ENCODE data around the gene DEFB124. TPM values are rescaled to one million over a fixed set of nuclear protein-coding genes. Genes with fewer than 3 reads are reported as not detected.
"Not testable (repeated sequence)": the region's sequence is repeated elsewhere in the genome, so short reads cannot be mapped to it uniquely, and the experiment has no call there.

The DEFB124 gene
- total RNA-seq, 1 donor from 2014 or later = not detected

GRCh38 chr20:31490752-31491151 is 15.8 kb upstream of the DEFB124 start:
- DNase-seq (ENCODE audit: low spot score in 2 of 2) (no peak), FAIRE-seq (no peak)

- DNase-seq (ENCODE audit: low spot score in 2 of 2) (no peak), FAIRE-seq (no peak)
Observed at GRCh38 chr20:31489152-31489551, 14.2 kb upstream of the DEFB124 start.

- no peak for DNase-seq (ENCODE audit: low spot score in 2 of 2)
- FAIRE-seq = no peak
Observed at GRCh38 chr20:31488115-31488514, 13.2 kb upstream of the DEFB124 start.

- no peak for DNase-seq (ENCODE audit: low spot score in 2 of 2)
- FAIRE-seq = no peak
Observed at GRCh38 chr20:31485450-31486339, 10.8 kb upstream of the DEFB124 start.

- FAIRE-seq (no peak), DNase-seq (ENCODE audit: low spot score in 2 of 2) (no peak)
Observed at GRCh38 chr20:31484001-31484400, 9.1 kb upstream of the DEFB124 start.

- FAIRE-seq (no peak), DNase-seq (ENCODE audit: low spot score in 2 of 2) (no peak)
Observed at GRCh38 chr20:31476643-31477215, 1.8 kb upstream of the DEFB124 start.

GRCh38 chr20:31476294-31476585 is 1.3 kb upstream of the DEFB124 start:
- DNase-seq (ENCODE audit: low spot score in 2 of 2) (no peak), FAIRE-seq (no peak)

- no peak for FAIRE-seq
- DNase-seq (ENCODE audit: low spot score in 2 of 2) = no peak
Observed at GRCh38 chr20:31475472-31476293, 756 bp upstream of the DEFB124 start.

GRCh38 chr20:31474097-31474436 is 860 bp downstream of the DEFB124 start:
- FAIRE-seq (no peak), DNase-seq (ENCODE audit: low spot score in 2 of 2) (no peak)

GRCh38 chr20:31473331-31474096 is 1.4 kb downstream of the DEFB124 start:
- FAIRE-seq (no peak), DNase-seq (ENCODE audit: low spot score in 2 of 2) (no peak)

GRCh38 chr20:31472395-31473330 is 2.3 kb downstream of the DEFB124 start:
- DNase-seq (ENCODE audit: low spot score in 2 of 2) (no peak), FAIRE-seq (no peak)

- not testable (repeated sequence) for DNase-seq (ENCODE audit: low spot score in 2 of 2); FAIRE-seq
Observed at GRCh38 chr20:31470946-31471345, 4.0 kb downstream of the DEFB124 start.

GRCh38 chr20:31454361-31454760 is 20.6 kb downstream of the DEFB124 start:
- FAIRE-seq (no peak), DNase-seq (ENCODE audit: low spot score in 2 of 2) (no peak)

- FAIRE-seq = no peak
- DNase-seq (ENCODE audit: low spot score in 2 of 2) = no peak
Observed at GRCh38 chr20:31452575-31452974, 22.4 kb downstream of the DEFB124 start.

- DNase-seq (ENCODE audit: low spot score in 2 of 2) (no peak), FAIRE-seq (no peak)
Observed at GRCh38 chr20:31449511-31450414, 25.2 kb downstream of the DEFB124 start.

- no peak for DNase-seq (ENCODE audit: low spot score in 2 of 2)
- FAIRE-seq = no peak
Observed at GRCh38 chr20:31446084-31446819, 28.7 kb downstream of the DEFB124 start.

GRCh38 chr20:31440012-31440659 is 34.8 kb downstream of the DEFB124 start, which contains the start of gene DEFB123:
Gene DEFB123, plus strand, starts transcription at chr20:31440632. Its CDS starts 67 bp downstream, at chr20:31440699.
- no peak for DNase-seq (ENCODE audit: low spot score in 2 of 2)
- FAIRE-seq = no peak

Data from frontal cortex (tissue), 4 donors.